Fibroblast of villous mesenchyme (primary cell): Measurements from ENCODE around the gene MACROD2. TPM values are rescaled to one million over a fixed set of nuclear protein-coding genes. Genes with fewer than 3 reads are reported as not detected.

Experiments used
- DNase-seq: peaks from one replicate; pipeline ENCODE4 v3.0.0-alpha.2; 2010; ENCODE audit warnings: low read depth
- H3K4me3 ChIP-seq: 2 replicates; pipeline ENCODE4 v1.5.1; 2011; ENCODE audit warnings: low read depth, mild to moderate bottlenecking, low read length
- CTCF ChIP-seq: IDR thresholded peaks from 2 replicates; pipeline ENCODE4 v1.5.1; 2012; ENCODE audit warnings: low read depth, mild to moderate bottlenecking, low read length; ENCODE audit not compliant: insufficient read depth
- total RNA-seq: library from RNA; depleted of rRNA; stranded (reverse); fragments of >200 nt; gene quantifications from 2 replicates; pipeline ENCODE4 v1.2.3, GENCODE V29; 2012

MACROD2 gene
- total RNA-seq, 1 donor, result 1.7 TPM

DNA sequence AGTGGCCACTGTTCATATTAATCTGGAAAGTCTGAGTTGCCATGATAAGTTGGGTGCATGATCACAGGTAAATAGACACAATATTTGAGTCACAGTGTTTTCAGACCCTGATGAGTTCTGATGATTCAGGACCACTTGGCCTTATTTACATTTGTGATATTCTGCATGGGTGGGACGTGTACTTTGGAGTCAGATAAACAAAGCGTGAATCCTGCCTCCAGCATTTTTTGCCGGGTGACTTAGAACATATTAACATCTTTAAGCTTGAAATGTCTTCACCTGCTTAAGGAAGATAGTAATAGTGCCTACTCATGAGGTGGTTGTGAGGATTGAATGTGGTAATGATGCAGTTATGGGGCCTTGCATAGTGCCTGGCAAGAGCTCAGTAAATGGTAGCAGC, 1582.8 kb downstream of the MACROD2 start:
- TF ChIP-seq CTCF, result no peak
- DNase-seq, result no peak
- no peak overlapping the region for H3K4me3 ChIP-seq

- no peak overlapping the region for H3K4me3 ChIP-seq
- no peak for DNase-seq
- TF ChIP-seq CTCF, result no peak
These were observed 1584.4 kb downstream of the MACROD2 start for GRCh38 chr20:15579688-15580087.

DNA sequence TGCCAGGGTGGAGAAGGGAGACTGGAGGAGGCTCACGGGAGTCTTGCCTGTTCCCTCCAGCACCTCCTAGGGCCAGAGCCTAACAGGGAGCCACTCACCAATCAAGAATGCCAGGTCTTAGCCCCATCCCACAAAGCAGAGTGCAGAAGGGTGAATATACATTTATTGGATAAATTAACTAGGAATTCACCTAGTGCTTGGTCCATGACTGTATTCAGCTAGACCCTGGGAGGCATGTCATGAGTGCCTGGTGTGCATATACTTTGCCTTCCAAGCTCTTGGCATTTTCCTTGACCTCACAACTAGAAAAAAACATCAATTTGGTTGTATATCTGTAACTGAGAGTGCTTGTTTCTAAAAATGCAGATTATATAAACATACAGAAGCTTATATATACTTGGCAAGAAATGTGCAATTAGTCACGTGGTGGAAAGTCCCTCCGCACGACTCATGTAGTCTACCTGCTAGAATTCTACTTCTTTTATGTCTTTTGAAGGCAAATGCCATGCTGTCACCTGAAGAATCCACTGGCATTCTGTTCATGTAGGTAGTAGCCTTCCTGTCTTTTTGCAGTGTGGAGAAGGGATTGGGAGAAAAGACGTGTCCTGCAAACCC, 1586.9 kb downstream of the MACROD2 start:
- H3K4me3 ChIP-seq, result no peak overlapping the region
- DNase-seq, result peak; percentile 33
- no peak for TF ChIP-seq CTCF

DNA sequence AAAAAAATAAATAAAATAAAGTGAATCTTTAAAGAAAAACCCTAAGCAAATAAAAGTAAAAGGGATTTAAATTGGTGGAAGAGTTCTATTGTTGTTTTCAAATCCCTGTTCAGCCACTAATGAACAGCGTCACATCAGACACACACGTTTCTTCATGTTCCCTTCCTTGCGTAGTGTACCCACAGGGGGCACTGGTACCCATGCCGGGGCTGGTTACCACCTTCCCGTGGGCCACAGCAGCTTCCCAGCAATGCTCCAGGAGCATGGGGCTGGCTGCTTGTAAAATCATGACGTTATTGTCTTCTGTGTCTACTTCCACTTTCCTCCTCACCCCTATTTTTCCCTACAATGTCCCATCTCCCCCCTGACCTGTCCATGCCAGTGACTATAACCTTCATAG, 1589.2 kb downstream of the MACROD2 start:
- TF ChIP-seq CTCF, result no peak
- DNase-seq, result no peak
- H3K4me3 ChIP-seq, result no peak overlapping the region

GRCh38 chr20:15593081-15593480, 1597.8 kb downstream of the MACROD2 start:
- no peak overlapping the region for H3K4me3 ChIP-seq
- TF ChIP-seq CTCF, result no peak

GRCh38 chr20:15594158-15594695, 1598.9 kb downstream of the MACROD2 start:
- TF ChIP-seq CTCF, result no peak
- DNase-seq, result no peak

More at GRCh38 chr20:15593081-15593480, 1597.8 kb downstream of the MACROD2 start:
- no peak for DNase-seq

More at GRCh38 chr20:15594158-15594695, 1598.9 kb downstream of the MACROD2 start:
- no peak overlapping the region for H3K4me3 ChIP-seq
